GM10847 (cell line): ENCODE measurements around the gene OSR1.

Experiments used
- POLR2A ChIP-seq: IDR thresholded peaks from 2 replicates; pipeline ENCODE4 v1.6.1; 2011; ENCODE audit not compliant: insufficient read length; ENCODE audit errors: extremely low read depth

OSR1 gene

GRCh38 chr2:19327496-19327895 lies 30.9 kb downstream of the OSR1 start:
- no peak for TF ChIP-seq POLR2A

GRCh38 chr2:19321946-19322345 lies 36.5 kb downstream of the OSR1 start:
- TF ChIP-seq POLR2A: no peak

GRCh38 chr2:19320813-19321212 lies 37.6 kb downstream of the OSR1 start:
- TF ChIP-seq POLR2A: no peak

DNA sequence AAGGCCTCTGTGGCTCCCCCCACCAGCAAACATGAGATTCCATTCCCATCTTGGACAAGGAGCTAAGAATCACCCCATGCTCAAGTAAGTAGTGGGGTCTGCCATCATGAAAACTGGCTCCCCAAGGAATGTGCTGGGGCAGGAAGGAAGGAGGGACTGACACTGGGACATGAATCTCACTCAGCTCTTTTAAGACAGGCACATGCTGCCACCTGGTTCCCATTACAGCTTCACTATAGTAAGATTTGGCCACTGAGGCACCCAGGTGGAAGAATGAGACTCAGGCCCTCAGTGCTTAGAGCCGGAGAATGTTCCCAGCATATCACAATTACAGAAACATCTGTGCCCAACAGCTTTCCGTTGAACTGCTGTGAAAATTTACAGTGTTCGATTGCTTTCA lies 38.7 kb downstream of the OSR1 start:
- TF ChIP-seq POLR2A: no peak

DNA sequence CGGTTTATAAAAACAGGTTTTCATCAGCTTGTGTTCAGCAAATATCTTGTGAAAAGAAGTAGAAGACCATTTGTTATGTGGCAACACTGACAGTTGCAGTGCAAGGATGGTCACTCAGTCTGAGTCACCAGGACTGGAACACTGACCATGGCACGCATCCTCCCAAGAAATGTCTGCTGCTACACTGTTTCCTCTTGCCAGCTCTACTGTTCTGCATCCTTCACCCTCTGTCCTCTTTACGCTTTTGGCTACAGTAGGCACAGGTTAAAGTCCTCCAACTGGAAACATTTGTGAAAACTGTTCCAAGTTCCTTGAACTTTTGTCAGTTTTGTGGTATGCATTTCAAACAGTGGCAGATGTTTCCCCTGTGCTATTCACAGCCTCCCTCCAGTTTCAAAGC lies 39.4 kb downstream of the OSR1 start:
- TF ChIP-seq POLR2A: no peak

DNA sequence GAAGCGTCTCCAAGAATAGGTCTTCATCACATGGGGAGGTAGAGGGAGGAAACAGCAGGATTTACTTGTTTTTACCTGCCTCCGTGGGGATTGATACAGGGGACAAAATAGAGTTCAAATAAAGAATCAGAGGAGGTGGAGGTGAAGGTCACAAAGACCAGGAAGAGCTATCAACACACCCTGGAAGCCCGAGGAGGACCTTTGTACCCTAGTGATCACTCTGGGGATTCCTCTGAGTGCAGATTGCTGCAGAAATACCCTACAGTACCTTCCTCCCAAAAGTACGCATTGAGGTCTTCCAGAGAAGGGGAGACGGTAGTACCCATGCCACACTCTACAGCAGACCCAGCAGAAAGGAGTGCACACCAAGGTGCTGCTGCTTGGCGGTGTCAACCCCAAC lies 44.9 kb downstream of the OSR1 start:
- TF ChIP-seq POLR2A: no peak

- TF ChIP-seq POLR2A: no peak
Measured at GRCh38 chr2:19312949-19313348, 45.5 kb downstream of the OSR1 start.

DNA sequence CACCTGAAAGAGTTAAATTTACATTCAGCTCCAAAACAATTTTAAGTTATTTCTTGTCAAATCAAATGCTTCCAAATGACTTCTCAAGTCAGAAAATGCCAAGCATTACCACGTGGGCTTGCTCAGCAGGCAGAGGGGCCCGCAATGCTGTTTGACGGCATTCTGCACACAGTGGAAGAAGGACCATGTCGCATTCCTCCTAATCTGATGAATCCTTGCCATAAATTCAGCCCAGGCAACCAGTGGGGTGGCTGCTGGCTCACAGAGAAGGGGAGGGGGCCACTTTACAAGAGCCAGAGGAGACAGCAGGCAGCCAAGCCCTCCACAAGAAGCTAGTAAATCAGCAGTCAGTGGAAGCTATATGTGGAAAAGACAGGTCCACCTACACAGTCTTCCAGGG lies 56.7 kb downstream of the OSR1 start:
- TF ChIP-seq POLR2A: no peak
